Stimulated activated CD8-positive, alpha-beta memory T cell treated with anti-CD3 and anti-CD28 coated beads, Interleukin-2, amount 100 ng/mL, for 48 hours (primary cell): ENCODE results near the gene SPECC1.
A peak's percentile ranks its signal among the peaks of the same experiment; 100 is the strongest.
"Not testable (repeated sequence)": the region's sequence is repeated elsewhere in the genome, so short reads cannot be mapped to it uniquely, and the experiment has no call there.

Experiments used
- DNase-seq, 2 donors: peaks; one replicate each; pipeline ENCODE4 v3.0.0-alpha.2; 2020; ENCODE audit warnings: low read depth in 2 of 2

SPECC1 gene

DNA sequence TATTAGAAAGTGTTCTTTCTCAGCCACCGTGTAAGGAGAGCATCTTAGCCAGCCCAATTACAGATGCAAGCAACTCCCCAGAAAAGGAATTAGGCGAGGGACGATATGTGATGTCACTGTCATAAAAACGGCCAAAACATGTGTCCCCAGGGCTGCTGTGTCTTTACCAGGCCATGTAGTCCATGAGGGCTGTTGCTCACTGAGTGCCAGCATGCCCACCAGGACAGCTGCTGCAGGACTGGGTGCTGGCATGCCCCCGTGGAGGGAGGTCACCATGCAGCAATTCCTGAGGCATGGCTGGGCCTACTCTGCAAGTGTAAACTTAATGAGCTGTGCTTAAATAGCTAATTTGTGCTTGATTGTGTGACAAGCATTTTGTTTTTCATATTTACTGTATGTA is 301.3 kb downstream of the SPECC1 start:
- DNase-seq, result no peak

DNA sequence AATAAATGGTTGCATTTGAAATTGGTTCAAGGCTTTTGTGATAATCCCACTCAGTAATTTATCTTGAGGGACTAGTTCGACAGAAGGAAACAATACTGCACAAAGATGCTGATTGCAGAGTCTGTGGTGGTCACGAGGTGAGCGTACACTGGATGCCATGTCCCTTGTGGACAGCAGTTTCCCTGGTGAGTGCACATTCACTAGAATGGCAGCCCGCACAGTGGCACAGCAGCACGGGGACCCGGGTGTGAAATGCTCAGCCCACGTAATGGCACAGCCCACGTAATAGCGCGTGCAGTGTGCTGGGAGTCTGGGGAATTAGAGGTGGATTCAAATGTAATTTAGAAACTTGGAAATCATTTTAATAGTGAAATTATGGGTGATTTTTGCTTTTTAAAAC is 304.1 kb downstream of the SPECC1 start:
- DNase-seq, result no peak

DNA sequence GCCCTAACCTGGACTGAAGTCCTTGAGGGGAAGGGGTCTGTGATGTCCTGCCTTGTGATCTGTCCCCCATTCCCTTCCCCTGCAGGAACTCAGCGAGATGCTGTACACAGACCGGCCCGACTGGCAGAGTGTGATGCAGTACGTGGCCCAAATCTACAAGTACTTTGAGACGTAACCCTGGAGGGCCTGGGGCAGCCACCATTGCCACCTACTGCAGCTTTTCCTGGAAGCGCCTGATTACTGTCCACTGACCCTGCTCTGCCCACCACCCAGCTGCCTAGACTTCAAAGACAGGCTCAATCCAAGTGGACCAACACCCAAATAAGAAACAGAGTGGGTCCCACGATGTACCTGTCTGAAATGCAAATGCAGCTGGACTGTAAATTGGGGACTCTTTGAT is 304.7 kb downstream of the SPECC1 start:
- DNase-seq, result no peak

DNA sequence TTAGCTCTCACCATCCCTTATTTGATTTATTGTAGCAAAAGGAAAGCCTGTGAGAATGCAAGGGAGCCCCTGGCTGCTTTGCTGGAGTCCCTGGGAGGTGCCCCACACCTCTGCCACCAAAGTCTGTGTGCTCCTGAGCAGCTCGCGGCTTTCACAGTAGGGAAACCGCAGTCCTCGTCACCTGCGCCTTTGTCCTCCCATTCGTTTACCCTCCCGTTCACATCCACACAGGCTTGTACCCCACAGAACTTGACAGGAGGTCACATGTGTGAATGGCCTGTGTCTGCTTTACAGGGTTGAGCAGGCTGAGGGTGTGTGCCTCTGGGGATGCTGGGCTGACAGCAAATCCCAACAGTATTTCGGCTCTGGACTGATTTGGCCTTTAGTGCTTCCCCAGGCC is 305.7 kb downstream of the SPECC1 start:
- no peak for DNase-seq

DNA sequence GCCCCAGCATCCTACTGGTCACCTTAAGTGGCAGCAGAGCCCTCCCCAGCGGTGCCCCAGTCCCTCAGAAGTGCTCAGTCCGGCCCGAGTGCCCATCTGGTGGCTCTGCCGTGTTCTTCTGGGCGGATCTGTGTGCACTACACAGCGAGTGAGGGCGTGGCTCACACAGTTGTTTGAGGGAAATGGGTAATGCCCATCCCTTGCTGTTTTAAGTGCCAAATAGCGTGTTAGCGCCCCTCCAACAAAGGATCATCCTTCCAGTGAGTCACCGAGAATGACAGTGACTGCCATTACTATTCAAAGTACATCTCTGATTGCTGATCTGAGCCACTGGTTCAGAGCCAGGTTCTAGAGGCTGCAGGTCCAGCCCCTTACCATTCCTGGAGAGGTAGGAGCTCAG is 306.2 kb downstream of the SPECC1 start:
- no peak for DNase-seq

DNA sequence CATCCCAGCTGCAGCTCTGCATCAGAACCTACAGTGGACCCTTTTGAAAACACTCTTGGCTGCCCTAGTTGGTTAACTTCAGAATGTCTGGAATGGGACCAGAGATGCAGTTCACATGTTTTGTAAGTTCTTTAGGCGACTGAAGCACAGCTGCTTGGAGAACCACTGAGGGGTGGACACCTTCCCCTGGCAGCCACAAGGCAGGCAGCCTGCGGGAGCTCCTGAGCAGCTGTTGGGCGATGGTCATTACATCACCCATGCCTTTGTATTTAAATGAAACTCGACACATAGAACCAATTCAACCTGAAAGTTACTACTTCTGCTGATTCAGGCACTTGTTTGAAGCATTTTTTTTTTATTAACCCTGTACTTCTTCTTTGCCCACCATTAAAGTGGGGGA is 306.7 kb downstream of the SPECC1 start:
- DNase-seq, result no peak

DNA sequence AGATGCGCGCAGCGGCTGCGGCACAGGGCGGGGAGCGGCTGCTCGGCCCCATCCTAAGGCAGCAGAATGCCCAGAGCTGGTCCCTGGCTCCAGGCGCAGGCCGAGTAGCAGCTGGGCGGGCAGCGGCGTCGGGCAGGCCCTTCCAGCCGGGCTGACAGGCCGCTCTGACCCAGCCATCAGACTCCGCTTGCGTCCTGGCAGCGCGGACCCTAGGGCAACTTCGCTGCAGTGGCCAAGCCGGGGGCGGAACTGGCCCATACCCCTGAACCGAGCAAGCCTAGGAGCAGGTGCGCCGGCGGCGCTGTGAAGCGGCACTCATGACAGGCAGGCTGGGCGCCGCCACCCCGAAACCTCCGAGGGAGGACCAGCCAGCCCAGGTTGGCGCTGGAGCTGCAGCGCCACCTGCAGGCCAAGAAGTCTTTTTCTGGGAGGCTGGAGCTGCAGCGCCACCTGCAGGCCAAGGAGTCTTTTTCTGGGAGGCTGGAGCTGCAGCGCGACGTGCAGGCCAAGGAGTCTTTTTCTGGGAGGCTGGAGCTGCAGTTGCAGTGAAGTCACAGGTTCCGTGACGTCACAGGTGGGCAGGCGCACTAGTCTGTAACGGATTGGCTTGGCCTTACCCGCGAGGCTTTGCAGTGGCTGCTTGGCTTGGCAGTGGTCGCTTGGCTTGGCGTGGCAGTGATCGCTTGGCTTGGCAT is 311.5 kb downstream of the SPECC1 start:
- DNase-seq, result peak; percentile 56 to 68

DNA sequence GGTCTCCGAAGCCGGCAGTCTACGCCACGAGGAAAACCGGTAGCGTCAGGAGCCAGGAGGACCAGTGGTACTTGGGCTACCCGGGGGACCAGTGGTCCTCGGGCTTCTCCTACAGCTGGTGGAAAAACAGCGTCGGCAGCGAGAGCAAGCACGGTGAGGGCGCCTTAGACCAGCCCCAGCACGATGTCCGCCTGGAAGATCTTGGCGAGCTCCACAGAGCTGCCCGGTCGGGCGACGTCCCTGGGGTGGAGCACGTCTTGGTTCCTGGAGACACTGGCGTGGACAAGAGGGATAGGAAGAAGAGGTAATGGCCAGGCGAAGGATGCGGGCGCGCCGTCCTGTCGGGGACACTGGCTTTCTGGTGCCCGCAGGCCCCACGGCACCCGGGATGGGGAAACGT is 312.2 kb downstream of the SPECC1 start:
- DNase-seq, result not testable (repeated sequence)

DNA sequence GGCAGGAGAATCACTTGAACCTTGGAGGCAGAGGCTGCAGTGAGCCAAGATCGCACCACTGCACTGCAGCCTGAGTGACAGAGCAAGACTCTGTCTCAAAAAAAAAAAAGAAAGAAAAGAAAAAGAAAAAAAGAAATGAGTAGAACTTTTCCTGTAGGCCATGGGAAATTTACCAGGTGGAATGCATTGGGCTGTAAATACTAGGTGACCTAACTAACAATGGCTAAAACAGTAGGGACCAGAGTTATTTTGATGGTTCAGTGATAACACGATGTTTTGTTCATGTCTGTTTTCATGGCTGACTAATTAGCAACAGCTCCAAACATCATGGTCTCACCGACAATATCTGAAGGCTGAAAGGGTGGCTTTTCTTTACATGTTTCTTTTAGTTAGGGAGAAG is 318.6 kb downstream of the SPECC1 start:
- DNase-seq, result not testable (repeated sequence)

DNA sequence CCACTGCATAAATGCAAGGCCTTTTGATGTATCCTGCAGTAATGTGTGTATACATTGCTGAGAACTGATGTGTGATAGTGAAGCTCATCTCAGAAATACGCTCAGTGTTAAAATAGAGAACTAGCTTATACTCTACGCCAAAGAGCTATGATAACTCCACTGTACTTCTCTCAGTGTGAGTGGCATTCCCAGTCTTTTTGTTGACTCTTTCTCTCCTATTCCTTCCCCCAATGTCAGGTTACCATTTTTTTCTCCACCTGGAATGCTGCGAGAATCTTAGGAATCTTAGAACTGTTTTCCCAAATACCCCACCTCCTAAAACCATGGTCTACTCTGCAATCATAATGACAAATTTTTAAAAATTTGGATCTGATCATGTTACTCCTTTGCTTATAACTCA is 342.2 kb downstream of the SPECC1 start:
- not testable (repeated sequence) for DNase-seq

DNA sequence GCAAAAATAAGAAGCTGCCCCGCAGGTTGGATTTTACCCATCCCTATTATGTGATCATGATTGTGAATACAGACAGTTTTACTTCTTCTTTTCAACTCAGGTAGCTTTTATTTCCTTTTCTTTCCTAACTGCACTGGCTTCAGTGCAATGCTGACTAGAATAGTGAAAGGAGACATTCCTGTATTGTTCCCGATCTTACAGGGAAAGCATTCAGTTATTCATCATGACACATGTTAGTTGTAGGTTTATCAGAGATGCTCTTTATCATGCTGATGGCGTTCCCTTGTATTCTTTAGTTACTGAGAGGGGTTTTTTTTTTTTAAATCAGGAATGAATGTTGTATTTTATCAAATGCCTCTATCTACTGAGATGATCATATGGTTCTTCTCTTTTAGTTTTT is 343.4 kb downstream of the SPECC1 start:
- not testable (repeated sequence) for DNase-seq

DNA sequence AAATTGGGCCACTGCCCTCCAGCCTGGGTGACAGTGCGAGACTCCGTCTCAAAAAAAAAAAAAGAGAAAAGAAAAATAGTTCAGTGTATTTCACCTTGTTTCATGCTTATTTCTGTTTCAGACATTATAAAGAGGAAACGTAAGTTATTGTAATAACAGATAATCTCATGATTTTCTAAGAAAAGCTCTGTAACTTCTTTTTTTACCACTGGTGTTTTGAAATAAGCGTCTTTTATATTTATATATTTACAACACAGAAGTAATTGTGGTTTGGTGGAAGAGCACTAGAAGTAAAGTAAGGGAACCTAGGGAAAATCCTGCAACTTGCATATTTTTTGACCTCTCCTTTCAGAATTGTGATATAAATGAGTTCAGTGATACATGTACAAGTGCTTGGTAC is 354.7 kb downstream of the SPECC1 start:
- DNase-seq, result not testable (repeated sequence)
